K562 (cell line): ENCODE data around the gene ARMCX5. TPM values are rescaled to one million over a fixed set of nuclear protein-coding genes. Genes with fewer than 3 reads are reported as not detected.
A peak's percentile ranks its signal among the peaks of the same experiment; 100 is the strongest.

Experiments
- ETV1 ChIP-seq: fragments of 450-650 bp; conservative IDR thresholded peaks from 2 replicates; pipeline ENCODE4 v1.6.1; 2016; ENCODE audit warnings: missing genetic modification characterization, control low read depth, low read depth, missing compliant biosample characterization
- GTF2A2 ChIP-seq: IDR thresholded peaks from 2 replicates; pipeline ENCODE4 v1.6.1; 2016; ENCODE audit warnings: mild to moderate bottlenecking, missing genetic modification characterization, missing compliant biosample characterization
- JUND ChIP-seq, 2 experiments: IDR thresholded peaks; 2 replicates in 1 of 2; 3 replicates in 1 of 2; pipeline ENCODE4 v1.6.1; 2011; ENCODE audit warnings: borderline replicate concordance in 2 of 2, low read depth in 2 of 2, low read length in 2 of 2, improper control_type of control experiment in 1 of 2, missing biosample characterization in 1 of 2, missing genetic modification characterization in 1 of 2, missing genetic modification reagents in 1 of 2
- SAFB ChIP-seq: fragments of 200-400 bp; formaldehyde crosslinking; IDR thresholded peaks from 2 replicates; pipeline ENCODE4 v1.6.1; 2017; ENCODE audit warnings: low read depth, low read length, borderline replicate concordance
- TAF9B ChIP-seq: fragments of 450-650 bp; IDR thresholded peaks from 2 replicates; pipeline ENCODE4 v1.6.1; 2018; ENCODE audit warnings: mild to moderate bottlenecking; ENCODE audit not compliant: partially characterized antibody
- TGIF2 ChIP-seq: sonication (generic); formaldehyde crosslinking; IDR thresholded peaks from 2 replicates; pipeline ENCODE4 v1.8.1; 2022; ENCODE audit warnings: mild to moderate bottlenecking, missing genetic modification reagents, moderate library complexity
- TRIM28 ChIP-seq: fragments of 450-650 bp; IDR thresholded peaks from 2 replicates; pipeline ENCODE4 v1.6.1; 2017
- ZNF217 ChIP-seq: sonication (generic); formaldehyde crosslinking; IDR thresholded peaks from 2 replicates; pipeline ENCODE4 v1.8.0; 2022; ENCODE audit warnings: mild to moderate bottlenecking, missing genetic modification reagents
- ZNF253 ChIP-seq: fragments of 250-450 bp; sonication (Bioruptor Pico); conservative IDR thresholded peaks from 2 replicates; pipeline ENCODE4 v1.6.1; 2021; ENCODE audit warnings: mild to moderate bottlenecking
- polyA plus RNA-seq, 8 experiments: library from polyadenylated mRNA; depleted of rRNA in 4 of 8; stranded (reverse) in 5 of 8; unstranded in 3 of 8; fragments of >200 nt; fragmentation: Nextera tagmentation in 2 of 8; fragmentation: Illumina TruSeq in 1 of 8; extraction: Ambion mirVana in 2 of 8; extraction: Trizol in 1 of 8; gene quantifications; 2 replicates each; pipeline versions ENCODE4 v1.2.1 to v1.2.3, GENCODE V29; 2011 to 2014; ENCODE audit warnings: inconsistent platforms in 1 of 8, missing spikeins in 1 of 8
- total RNA-seq, 7 experiments: library from RNA; depleted of rRNA in 6 of 7; stranded (reverse); fragments of >200 nt in 6 of 7; fragmentation: Illumina TruSeq in 2 of 7; extraction: Trizol in 2 of 7; gene quantifications; 2 replicates each; pipeline versions ENCODE4 v1.2.1 to v1.2.3, GENCODE V29; 2011 to 2021; ENCODE audit warnings: low replicate concordance in 1 of 7
- TF ChIP-seq, protein P1 (sequence below): fragments of 450-650 bp; IDR thresholded peaks from 2 replicates; pipeline ENCODE4 v1.6.1; 2016; ENCODE audit warnings: mild to moderate bottlenecking, moderate library complexity
- TF ChIP-seq, protein P2 (sequence below), 2 experiments: fragments of 200-800 bp in 1 of 2; sonication (Bioruptor generic) in 1 of 2; sonication (generic) in 1 of 2; formaldehyde crosslinking in 1 of 2; IDR thresholded peaks in 1 of 2; conservative IDR thresholded peaks in 1 of 2; 2 replicates each; pipeline versions ENCODE4 v1.5.0 to v1.6.1; 2016 to 2020; ENCODE audit warnings: missing compliant biosample characterization in 1 of 2, missing genetic modification characterization in 1 of 2, missing genetic modification reagents in 1 of 2
- TF ChIP-seq, protein P3 (sequence below): fragments of 450-650 bp; IDR thresholded peaks from 2 replicates; pipeline ENCODE4 v1.6.1; 2016; ENCODE audit warnings: low read depth, mild to moderate bottlenecking, moderate library complexity

Gene ARMCX5
- total and polyA plus RNA-seq, 9 of the 15 experiments (the other 6 are each of a cell fraction or from before 2014, with no cell fraction given): 13.4 to 29.4 (median 17.3) TPM

DNA sequence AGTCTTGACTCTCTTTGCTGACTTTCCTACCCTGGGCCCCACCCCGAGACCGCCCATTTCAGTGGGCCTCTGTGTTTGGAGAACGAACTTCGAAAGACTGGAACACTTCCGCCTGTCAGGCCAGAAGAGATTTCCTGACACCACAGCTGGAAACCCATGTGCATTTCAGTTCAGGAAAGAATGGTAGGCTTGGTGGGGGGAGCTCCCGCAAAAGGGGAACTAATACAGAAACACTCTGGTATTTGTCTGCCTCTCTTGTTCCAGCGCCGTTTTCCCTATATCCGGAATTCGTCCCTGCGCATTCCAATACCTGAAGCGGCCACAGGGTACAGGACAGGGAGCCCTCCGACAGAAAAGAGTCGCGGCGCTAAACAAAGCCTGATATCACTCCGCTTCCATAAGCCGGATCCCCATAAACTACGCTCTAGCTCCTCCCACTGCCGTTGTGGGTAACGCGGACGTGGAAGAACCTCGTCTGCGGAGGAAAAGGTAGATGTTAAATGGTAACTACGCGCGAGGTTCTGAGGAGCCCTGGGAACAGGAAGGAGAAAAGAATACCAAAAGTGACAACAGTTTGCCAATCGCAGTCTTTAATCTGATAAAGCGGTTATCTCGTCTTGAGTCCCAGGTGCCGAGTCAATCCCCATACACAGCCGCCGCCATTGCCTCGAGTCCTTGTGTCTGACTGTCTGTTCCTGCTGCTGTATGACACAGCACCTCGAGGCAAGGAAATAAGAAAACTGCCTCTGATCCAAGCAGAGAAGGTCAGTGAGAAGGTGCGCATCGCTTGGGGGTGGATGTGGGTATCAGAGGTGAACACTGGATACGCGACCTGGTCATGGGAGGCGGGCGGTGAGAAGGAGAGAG is at the start of gene ARMCX5 (continued):
- TF ChIP-seq, protein P1, sequence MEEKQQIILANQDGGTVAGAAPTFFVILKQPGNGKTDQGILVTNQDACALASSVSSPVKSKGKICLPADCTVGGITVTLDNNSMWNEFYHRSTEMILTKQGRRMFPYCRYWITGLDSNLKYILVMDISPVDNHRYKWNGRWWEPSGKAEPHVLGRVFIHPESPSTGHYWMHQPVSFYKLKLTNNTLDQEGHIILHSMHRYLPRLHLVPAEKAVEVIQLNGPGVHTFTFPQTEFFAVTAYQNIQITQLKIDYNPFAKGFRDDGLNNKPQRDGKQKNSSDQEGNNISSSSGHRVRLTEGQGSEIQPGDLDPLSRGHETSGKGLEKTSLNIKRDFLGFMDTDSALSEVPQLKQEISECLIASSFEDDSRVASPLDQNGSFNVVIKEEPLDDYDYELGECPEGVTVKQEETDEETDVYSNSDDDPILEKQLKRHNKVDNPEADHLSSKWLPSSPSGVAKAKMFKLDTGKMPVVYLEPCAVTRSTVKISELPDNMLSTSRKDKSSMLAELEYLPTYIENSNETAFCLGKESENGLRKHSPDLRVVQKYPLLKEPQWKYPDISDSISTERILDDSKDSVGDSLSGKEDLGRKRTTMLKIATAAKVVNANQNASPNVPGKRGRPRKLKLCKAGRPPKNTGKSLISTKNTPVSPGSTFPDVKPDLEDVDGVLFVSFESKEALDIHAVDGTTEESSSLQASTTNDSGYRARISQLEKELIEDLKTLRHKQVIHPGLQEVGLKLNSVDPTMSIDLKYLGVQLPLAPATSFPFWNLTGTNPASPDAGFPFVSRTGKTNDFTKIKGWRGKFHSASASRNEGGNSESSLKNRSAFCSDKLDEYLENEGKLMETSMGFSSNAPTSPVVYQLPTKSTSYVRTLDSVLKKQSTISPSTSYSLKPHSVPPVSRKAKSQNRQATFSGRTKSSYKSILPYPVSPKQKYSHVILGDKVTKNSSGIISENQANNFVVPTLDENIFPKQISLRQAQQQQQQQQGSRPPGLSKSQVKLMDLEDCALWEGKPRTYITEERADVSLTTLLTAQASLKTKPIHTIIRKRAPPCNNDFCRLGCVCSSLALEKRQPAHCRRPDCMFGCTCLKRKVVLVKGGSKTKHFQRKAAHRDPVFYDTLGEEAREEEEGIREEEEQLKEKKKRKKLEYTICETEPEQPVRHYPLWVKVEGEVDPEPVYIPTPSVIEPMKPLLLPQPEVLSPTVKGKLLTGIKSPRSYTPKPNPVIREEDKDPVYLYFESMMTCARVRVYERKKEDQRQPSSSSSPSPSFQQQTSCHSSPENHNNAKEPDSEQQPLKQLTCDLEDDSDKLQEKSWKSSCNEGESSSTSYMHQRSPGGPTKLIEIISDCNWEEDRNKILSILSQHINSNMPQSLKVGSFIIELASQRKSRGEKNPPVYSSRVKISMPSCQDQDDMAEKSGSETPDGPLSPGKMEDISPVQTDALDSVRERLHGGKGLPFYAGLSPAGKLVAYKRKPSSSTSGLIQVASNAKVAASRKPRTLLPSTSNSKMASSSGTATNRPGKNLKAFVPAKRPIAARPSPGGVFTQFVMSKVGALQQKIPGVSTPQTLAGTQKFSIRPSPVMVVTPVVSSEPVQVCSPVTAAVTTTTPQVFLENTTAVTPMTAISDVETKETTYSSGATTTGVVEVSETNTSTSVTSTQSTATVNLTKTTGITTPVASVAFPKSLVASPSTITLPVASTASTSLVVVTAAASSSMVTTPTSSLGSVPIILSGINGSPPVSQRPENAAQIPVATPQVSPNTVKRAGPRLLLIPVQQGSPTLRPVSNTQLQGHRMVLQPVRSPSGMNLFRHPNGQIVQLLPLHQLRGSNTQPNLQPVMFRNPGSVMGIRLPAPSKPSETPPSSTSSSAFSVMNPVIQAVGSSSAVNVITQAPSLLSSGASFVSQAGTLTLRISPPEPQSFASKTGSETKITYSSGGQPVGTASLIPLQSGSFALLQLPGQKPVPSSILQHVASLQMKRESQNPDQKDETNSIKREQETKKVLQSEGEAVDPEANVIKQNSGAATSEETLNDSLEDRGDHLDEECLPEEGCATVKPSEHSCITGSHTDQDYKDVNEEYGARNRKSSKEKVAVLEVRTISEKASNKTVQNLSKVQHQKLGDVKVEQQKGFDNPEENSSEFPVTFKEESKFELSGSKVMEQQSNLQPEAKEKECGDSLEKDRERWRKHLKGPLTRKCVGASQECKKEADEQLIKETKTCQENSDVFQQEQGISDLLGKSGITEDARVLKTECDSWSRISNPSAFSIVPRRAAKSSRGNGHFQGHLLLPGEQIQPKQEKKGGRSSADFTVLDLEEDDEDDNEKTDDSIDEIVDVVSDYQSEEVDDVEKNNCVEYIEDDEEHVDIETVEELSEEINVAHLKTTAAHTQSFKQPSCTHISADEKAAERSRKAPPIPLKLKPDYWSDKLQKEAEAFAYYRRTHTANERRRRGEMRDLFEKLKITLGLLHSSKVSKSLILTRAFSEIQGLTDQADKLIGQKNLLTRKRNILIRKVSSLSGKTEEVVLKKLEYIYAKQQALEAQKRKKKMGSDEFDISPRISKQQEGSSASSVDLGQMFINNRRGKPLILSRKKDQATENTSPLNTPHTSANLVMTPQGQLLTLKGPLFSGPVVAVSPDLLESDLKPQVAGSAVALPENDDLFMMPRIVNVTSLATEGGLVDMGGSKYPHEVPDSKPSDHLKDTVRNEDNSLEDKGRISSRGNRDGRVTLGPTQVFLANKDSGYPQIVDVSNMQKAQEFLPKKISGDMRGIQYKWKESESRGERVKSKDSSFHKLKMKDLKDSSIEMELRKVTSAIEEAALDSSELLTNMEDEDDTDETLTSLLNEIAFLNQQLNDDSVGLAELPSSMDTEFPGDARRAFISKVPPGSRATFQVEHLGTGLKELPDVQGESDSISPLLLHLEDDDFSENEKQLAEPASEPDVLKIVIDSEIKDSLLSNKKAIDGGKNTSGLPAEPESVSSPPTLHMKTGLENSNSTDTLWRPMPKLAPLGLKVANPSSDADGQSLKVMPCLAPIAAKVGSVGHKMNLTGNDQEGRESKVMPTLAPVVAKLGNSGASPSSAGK: peak; percentile 81
- TF ChIP-seq, protein P2, sequence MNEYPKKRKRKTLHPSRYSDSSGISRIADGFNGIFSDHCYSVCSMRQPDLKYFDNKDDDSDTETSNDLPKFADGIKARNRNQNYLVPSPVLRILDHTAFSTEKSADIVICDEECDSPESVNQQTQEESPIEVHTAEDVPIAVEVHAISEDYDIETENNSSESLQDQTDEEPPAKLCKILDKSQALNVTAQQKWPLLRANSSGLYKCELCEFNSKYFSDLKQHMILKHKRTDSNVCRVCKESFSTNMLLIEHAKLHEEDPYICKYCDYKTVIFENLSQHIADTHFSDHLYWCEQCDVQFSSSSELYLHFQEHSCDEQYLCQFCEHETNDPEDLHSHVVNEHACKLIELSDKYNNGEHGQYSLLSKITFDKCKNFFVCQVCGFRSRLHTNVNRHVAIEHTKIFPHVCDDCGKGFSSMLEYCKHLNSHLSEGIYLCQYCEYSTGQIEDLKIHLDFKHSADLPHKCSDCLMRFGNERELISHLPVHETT (CRISPR knock-in tag; conservative IDR thresholded peaks at IDR 0.05 in 1 of 2, IDR thresholded peaks at IDR 0.05 in 1 of 2): peak in 1 of 2 experiments; percentile 19; a peak in 1 of 4 replicates
- peak; percentile 10; the same call in 1 of the 2 replicates for TF ChIP-seq JUND (IDR thresholded peaks at IDR 0.05; ENCODE audit: borderline replicate concordance, low read depth, low read length)
- TF ChIP-seq JUND (tag; IDR thresholded peaks at IDR 0.05; ENCODE audit: borderline replicate concordance, low read depth, low read length): no peak
- no peak for TF ChIP-seq ZNF253 (CRISPR knock-in tag)
- no peak for TF ChIP-seq TGIF2 (CRISPR knock-in tag)
- TF ChIP-seq ZNF217: no peak
- no peak for TF ChIP-seq TRIM28
- no peak for TF ChIP-seq SAFB
- peak; percentile 71 for TF ChIP-seq ETV1 (tag)
- peak; percentile 72 for TF ChIP-seq TAF9B
- TF ChIP-seq, protein P3, sequence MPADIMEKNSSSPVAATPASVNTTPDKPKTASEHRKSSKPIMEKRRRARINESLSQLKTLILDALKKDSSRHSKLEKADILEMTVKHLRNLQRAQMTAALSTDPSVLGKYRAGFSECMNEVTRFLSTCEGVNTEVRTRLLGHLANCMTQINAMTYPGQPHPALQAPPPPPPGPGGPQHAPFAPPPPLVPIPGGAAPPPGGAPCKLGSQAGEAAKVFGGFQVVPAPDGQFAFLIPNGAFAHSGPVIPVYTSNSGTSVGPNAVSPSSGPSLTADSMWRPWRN: no peak
- TF ChIP-seq GTF2A2 (tag): no peak; the same call in 1 of the 2 replicates
